Common myeloid progenitor, CD34-positive (primary cell): Measurements from ENCODE around the gene GRIA1.
A peak's percentile ranks its signal among the peaks of the same experiment; 100 is the strongest.
"Not testable (repeated sequence)": the region's sequence is repeated elsewhere in the genome, so short reads cannot be mapped to it uniquely, and the experiment has no call there.

ENCODE experiments used
- CTCF ChIA-PET: fragments of 350-600 bp; sonication (Branson Sonifier 250); formaldehyde crosslinking; loops from one replicate; lab custom pipeline; 2021; ENCODE audit warnings: antibody characterized with exemption; lab: Charles Lee
- POLR2A ChIA-PET: fragments of 350-600 bp; sonication (Branson Sonifier 250); formaldehyde crosslinking; loops from one replicate; lab custom pipeline; 2021; ENCODE audit warnings: antibody characterized with exemption; lab: Charles Lee
- DNase-seq, 3 donors: peaks; one replicate each; pipeline versions ENCODE4 v3.0.0 to v3.0.0-alpha.2; 2013
- H3K27ac ChIP-seq, 2 experiments: 1 replicate in 1 of 2; 2 replicates in 1 of 2; pipeline ENCODE4 v1.7.0; 2013; ENCODE audit warnings: inconsistent platforms in 2 of 2, low read length in 2 of 2, mild to moderate bottlenecking in 2 of 2, low read depth in 1 of 2, moderate library complexity in 1 of 2; ENCODE audit not compliant: severe bottlenecking in 2 of 2, insufficient read depth in 1 of 2, poor library complexity in 1 of 2
- H3K27me3 ChIP-seq, 5 experiments: replicated peaks in 2 of 5; 1 replicate in 3 of 5; 2 replicates in 2 of 5; pipeline versions ENCODE4 v1.6.1 to v1.7.0; 2013; ENCODE audit warnings: low read length in 4 of 5, mild to moderate bottlenecking in 2 of 5, moderate library complexity in 2 of 5, inconsistent platforms in 1 of 5; ENCODE audit not compliant: insufficient read depth in 5 of 5, control insufficient read depth in 4 of 5
- H3K36me3 ChIP-seq, 4 experiments: 1 replicate in 2 of 4; 2 replicates in 2 of 4; pipeline versions ENCODE4 v1.6.1 to v1.7.0; 2013; ENCODE audit warnings: low read length in 3 of 4, control low read depth in 1 of 4, mild to moderate bottlenecking in 1 of 4; ENCODE audit not compliant: control insufficient read depth in 4 of 4, insufficient read depth in 4 of 4
- H3K4me1 ChIP-seq, 4 experiments: 1 replicate in 3 of 4; 2 replicates in 1 of 4; pipeline versions ENCODE4 v1.6.1 to v1.7.1; 2013; ENCODE audit warnings: low read length in 3 of 4, mild to moderate bottlenecking in 3 of 4, control low read depth in 1 of 4, inconsistent platforms in 1 of 4, moderate library complexity in 1 of 4; ENCODE audit not compliant: control insufficient read depth in 4 of 4, insufficient read depth in 4 of 4; ENCODE audit errors: control extremely low read depth in 1 of 4
- H3K4me3 ChIP-seq, 7 experiments: 1 replicate in 4 of 7; 2 replicates in 3 of 7; pipeline versions ENCODE4 v1.5.1 to v1.7.0; 2013; ENCODE audit warnings: mild to moderate bottlenecking in 7 of 7, low read length in 6 of 7, moderate library complexity in 6 of 7, inconsistent platforms in 2 of 7, low read depth in 2 of 7, control low read depth in 1 of 7; ENCODE audit not compliant: insufficient read depth in 4 of 7, control insufficient read depth in 1 of 7; ENCODE audit errors: extremely low read depth in 1 of 7
- H3K9me3 ChIP-seq, 5 experiments: 1 replicate in 4 of 5; 2 replicates in 1 of 5; pipeline versions ENCODE4 v1.6.1 to v1.7.1; 2013; ENCODE audit warnings: low read length in 4 of 5, mild to moderate bottlenecking in 2 of 5, inconsistent platforms in 1 of 5, low read depth in 1 of 5, moderate library complexity in 1 of 5; ENCODE audit not compliant: control insufficient read depth in 4 of 5, insufficient read depth in 2 of 5; ENCODE audit errors: control extremely low read depth in 1 of 5
- WGBS: methylation state at CpG from one replicate; pipeline ENCODE4 v1.1.5; 2013; ENCODE audit not compliant: insufficient coverage; 5-methylcytosine and 5-hydroxymethylcytosine counted together

Gene GRIA1

DNA sequence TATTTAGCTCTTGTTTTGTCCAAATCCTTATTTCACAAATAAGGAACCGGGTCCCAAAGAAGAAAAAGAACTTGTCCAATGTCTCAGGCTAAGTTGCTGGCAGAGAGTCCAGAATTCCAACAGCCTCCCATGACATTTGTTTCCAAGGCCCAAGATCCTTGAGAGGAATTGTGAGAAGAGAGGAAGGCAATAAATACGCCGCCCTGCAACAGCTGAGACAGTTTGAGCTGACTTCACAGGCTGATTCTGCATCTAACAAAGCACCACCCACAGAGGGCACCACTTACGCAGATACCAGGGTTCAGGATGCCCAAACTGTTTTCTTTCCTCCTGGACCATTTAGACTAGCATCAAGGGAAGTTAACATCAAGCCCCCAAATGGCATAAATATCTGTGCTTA, 336.9 kb downstream of the GRIA1 start:
- peaks cover 0 to 3% (median 0%) of the 10 kb centered on the region in 5 experiments for H3K9me3 ChIP-seq
- ChIA-PET CTCF (no interaction called here), POLR2A (no interaction called here)
- DNase-seq, result no peak
- no peak overlapping the region for H3K27ac ChIP-seq
- no peaks in the 10 kb centered on the region for H3K27me3 ChIP-seq
- H3K4me1 ChIP-seq, result no peaks in the 10 kb centered on the region
- no peak overlapping the region for H3K4me3 ChIP-seq
- WGBS, result 93% methylated on average over 3 of the region's 4 CpGs
- H3K36me3 ChIP-seq, result no peaks in the 10 kb centered on the region

GRCh38 chr5:153829510-153830065, 339.1 kb downstream of the GRIA1 start:
- Histone ChIP-seq H3K4me1 (no peaks in the 10 kb centered on the region), H3K36me3 (no peaks in the 10 kb centered on the region), H3K27ac (no peak overlapping the region), H3K27me3 (no peaks in the 10 kb centered on the region), H3K4me3 (no peak overlapping the region), H3K9me3 (peaks cover 0 to 3% (median 0%) of the 10 kb centered on the region in 5 experiments)
- ChIA-PET POLR2A (no interaction called here), CTCF (no interaction called here)
- no peak for DNase-seq
- 82% methylated on average over 4 of the region's 8 CpGs for WGBS

DNA sequence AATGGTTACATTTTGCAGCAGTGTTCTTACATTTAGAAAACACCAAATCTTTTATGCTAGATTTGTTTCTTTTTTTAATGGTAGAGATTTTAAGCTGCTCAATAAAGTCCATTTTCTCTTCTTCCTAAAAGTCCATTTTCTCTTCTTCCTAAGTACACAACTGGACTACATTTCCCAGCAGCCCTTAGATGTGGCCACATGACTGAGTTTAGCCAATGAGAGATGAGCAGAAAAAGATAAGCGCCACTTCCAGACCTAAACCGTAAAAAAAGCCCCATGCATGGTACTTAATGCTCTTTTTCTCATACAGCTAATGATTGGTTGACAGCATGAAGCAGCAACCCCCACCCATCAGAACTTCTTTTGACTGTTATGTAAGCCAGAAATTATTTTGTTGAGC, 341.5 kb downstream of the GRIA1 start:
- Histone ChIP-seq H3K27ac (no peak overlapping the region), H3K4me1 (no peaks in the 10 kb centered on the region), H3K27me3 (no peaks in the 10 kb centered on the region), H3K36me3 (no peaks in the 10 kb centered on the region), H3K9me3 (peaks cover 0 to 3% (median 0%) of the 10 kb centered on the region in 5 experiments), H3K4me3 (no peak overlapping the region)
- POLR2A ChIA-PET, result no interaction called here
- CTCF ChIA-PET, result no interaction called here
- DNase-seq, result peak; percentile 3 to 31 (median 20)
- WGBS, result 82% methylated on average over 2 of the region's 2 CpGs

DNA sequence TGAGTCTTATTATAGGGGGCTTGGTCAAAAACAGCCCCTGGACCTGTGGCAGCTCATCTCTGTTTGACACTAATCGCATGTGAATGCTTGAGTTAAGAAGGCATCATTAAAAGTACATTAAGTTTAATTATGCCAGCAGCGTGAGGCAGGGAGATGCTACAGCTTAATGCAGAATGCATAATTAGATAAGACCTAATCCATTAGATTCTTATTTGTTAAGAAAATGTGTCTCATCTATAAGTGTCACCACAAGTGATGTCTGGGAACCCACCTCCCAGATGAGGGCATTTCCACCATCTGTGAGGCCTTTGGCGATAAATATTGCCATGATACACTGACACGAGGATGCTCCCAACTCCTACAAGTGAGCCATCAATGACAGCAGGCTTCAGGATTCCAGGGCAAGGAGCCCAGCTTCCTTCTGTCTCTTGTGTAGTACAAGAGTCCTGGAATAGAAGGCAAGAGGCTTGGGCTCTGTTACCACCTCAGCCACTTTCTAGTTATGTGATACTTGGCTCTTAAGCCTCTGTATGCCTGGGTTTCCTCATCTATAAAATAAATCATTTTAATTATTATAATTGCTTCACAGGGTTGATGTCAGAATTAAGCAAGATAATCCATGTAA, 345.5 kb downstream of the GRIA1 start:
- ChIA-PET CTCF (no interaction called here), POLR2A (no interaction called here)
- 92% methylated on average over 2 of the region's 4 CpGs for WGBS
- H3K4me3 ChIP-seq, result no peak overlapping the region
- no peaks in the 10 kb centered on the region for H3K9me3 ChIP-seq
- no peaks in the 10 kb centered on the region for H3K4me1 ChIP-seq
- no peak for DNase-seq
- H3K36me3 ChIP-seq, result no peaks in the 10 kb centered on the region
- H3K27ac ChIP-seq, result no peak overlapping the region
- no peaks in the 10 kb centered on the region for H3K27me3 ChIP-seq

DNA sequence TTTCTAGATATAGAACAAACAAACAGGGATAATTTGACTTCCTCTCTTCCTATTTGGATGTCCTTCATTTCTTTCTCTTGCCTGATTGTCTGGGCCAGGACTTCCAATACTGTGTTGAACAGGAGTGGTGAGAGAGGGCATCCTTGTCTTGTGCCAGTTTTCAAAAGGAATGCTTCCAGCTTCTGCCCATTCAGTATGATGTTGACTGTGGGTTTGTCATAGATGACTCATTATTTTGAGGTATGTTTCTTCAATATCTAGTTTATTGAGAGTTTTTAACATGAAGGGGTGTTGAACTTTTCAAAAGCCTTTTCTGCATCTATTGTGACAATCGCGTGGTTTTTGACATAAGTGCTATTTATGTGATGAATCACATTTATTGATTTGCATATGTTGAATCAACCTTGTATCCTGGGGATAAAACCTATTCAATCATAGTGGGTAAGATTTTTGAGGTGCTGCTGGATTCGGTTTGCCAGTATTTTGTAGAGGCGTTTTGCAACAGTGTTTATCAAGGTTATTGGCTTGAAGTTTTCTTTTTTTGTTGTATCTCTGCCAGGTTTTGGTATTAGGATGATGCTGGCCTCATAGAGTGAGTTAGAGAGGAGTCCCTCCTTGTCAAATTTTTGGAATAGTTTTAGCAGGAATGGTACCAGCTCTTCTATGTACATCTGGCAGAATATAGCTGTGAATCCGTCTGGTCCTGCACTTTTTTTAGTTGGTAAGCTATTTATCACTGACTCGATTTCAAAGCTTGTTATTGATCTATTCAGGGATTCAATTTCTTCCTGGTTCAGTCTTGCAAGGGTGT, 359.0 kb downstream of the GRIA1 start:
- H3K9me3 ChIP-seq, H3K4me3 ChIP-seq, DNase-seq, H3K36me3 ChIP-seq, H3K4me1 ChIP-seq, POLR2A ChIA-PET, H3K27me3 ChIP-seq, CTCF ChIA-PET, H3K27ac ChIP-seq: not testable (repeated sequence)
- WGBS, result 89% methylated on average over 6 of the region's 6 CpGs

DNA sequence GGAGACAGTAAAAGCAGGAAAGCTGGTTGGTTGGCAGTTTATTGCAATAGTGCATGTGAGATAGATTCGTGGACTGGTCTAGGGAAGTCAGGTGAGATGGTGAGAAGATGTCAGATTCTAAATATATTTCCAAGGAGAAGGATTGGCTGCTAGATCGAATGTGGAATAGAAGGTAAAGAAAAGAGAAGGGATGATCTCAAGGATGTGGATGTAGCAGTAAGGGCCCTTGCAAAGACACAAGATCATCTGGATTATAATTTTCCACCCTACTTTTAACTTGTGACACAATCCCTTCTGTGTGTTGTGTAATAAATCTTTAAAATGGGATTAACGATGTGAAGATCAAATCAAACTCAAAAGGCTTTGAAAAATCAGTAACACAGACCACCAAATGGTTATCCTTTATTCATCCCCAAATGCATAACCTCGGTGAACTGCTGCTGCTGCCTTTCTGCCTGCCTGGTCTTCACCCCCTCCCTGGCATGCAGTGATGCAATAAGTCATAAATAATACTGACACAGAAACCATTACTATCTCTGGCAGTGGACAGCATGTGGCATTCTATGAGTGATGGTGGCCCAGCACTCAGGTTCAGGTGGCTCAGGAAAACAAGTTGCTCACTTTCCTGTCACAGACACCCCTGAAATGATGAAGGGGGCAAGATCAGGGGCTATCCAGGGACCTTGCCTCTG, 369.9 kb downstream of the GRIA1 start:
- H3K4me1 ChIP-seq, result no peaks in the 10 kb centered on the region

GRCh38 chr5:153862906-153863305, 372.4 kb downstream of the GRIA1 start:
- H3K4me1 ChIP-seq, DNase-seq, CTCF ChIA-PET, POLR2A ChIA-PET, H3K36me3 ChIP-seq, H3K4me3 ChIP-seq, H3K27ac ChIP-seq, H3K27me3 ChIP-seq, H3K9me3 ChIP-seq: not testable (repeated sequence)
- 77% methylated on average over 3 of the region's 5 CpGs for WGBS

More for the DNA sequence above, 369.9 kb downstream of the GRIA1 start:
- Histone ChIP-seq H3K4me3 (no peak overlapping the region), H3K27ac (no peak overlapping the region), H3K36me3 (no peaks in the 10 kb centered on the region), H3K27me3 (no peaks in the 10 kb centered on the region), H3K9me3 (peaks cover 0 to 2% (median 0%) of the 10 kb centered on the region in 5 experiments)
- no peak for DNase-seq
- ChIA-PET CTCF (no interaction called here), POLR2A (no interaction called here)
- 54% methylated on average over 2 of the region's 4 CpGs for WGBS
